B cell (primary cell): ENCODE measurements around the gene FRAT2.

Experiments used
- EZH2 ChIP-seq: IDR thresholded peaks from 2 replicates; pipeline ENCODE4 v1.6.1; 2012; ENCODE audit warnings: borderline replicate concordance, low read depth, mild to moderate bottlenecking, moderate library complexity, low read length; ENCODE audit not compliant: insufficient read depth, poor library complexity, severe bottlenecking
- TF ChIP-seq, protein P1 (sequence below): fragments of 200-600 bp; IDR thresholded peaks from one replicate; pipeline ENCODE4 v1.8.0; 2022; ENCODE audit warnings: antibody characterized with exemption, mild to moderate bottlenecking

DNA sequence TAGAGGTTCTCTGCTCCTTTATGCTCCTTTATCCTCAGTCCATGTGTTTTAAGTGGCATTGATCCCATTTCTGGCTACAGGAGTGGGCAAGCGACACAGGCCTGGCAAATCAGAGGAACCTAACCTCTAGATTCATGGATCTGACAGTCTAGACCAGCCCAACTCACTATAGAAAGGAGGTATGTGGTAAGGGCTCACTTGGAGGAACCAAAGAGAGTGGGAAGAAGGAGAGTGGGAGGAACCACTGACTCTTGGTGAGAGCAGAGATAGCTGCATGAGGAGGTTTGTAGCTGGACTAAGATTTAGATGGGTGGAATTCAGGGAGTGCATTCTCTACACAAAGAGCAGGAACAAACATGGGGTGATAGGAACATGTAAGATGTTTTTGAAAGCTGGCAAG is 27.1 kb downstream of the FRAT2 start:
- TF ChIP-seq, protein P1, sequence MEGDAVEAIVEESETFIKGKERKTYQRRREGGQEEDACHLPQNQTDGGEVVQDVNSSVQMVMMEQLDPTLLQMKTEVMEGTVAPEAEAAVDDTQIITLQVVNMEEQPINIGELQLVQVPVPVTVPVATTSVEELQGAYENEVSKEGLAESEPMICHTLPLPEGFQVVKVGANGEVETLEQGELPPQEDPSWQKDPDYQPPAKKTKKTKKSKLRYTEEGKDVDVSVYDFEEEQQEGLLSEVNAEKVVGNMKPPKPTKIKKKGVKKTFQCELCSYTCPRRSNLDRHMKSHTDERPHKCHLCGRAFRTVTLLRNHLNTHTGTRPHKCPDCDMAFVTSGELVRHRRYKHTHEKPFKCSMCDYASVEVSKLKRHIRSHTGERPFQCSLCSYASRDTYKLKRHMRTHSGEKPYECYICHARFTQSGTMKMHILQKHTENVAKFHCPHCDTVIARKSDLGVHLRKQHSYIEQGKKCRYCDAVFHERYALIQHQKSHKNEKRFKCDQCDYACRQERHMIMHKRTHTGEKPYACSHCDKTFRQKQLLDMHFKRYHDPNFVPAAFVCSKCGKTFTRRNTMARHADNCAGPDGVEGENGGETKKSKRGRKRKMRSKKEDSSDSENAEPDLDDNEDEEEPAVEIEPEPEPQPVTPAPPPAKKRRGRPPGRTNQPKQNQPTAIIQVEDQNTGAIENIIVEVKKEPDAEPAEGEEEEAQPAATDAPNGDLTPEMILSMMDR = no peak
- TF ChIP-seq EZH2 = no peak
